DND-41 (cell line): ENCODE results near the gene PDLIM7.

Source experiments
- ATAC-seq: fragments of 200-7000 bp; cut with Tn5 transposase; 3 replicates; pipeline ENCODE4 v1.9.1; 2021; ENCODE audit warnings: low read depth; ENCODE audit not compliant: insufficient read depth
- DNase-seq: peaks from one replicate; pipeline ENCODE4 v3.0.0-alpha.2; 2020
- H2AFZ ChIP-seq: 2 replicates; pipeline ENCODE4 v1.6.0; 2012; ENCODE audit warnings: low read depth, low read length
- H3K27ac ChIP-seq: 2 replicates; pipeline ENCODE4 v1.5.1; 2012; ENCODE audit warnings: low read length, inconsistent platforms
- H3K27me3 ChIP-seq: fragments of 200-600 bp; sonication (generic); 2 replicates; pipeline ENCODE4 v1.6.0; 2012; ENCODE audit warnings: low read length, mild to moderate bottlenecking, inconsistent platforms; ENCODE audit not compliant: insufficient read depth, poor library complexity
- H3K36me3 ChIP-seq: 2 replicates; pipeline ENCODE4 v1.5.1; 2012; ENCODE audit warnings: low read length, inconsistent platforms; ENCODE audit not compliant: insufficient read depth
- H3K4me1 ChIP-seq: 2 replicates; pipeline ENCODE4 v1.5.1; 2012; ENCODE audit warnings: mild to moderate bottlenecking, low read length; ENCODE audit not compliant: insufficient read depth
- H3K4me2 ChIP-seq: 2 replicates; pipeline ENCODE4 v1.6.0; 2012; ENCODE audit warnings: mild to moderate bottlenecking, moderate library complexity, low read length, inconsistent platforms; ENCODE audit not compliant: insufficient read depth
- H3K4me3 ChIP-seq, 2 experiments: fragments of 200-600 bp in 1 of 2; shearing (Covaris generic) in 1 of 2; 2 replicates each; pipeline ENCODE4 v1.5.1; 2012 to 2016; ENCODE audit warnings: inconsistent platforms in 2 of 2, low read length in 2 of 2, mild to moderate bottlenecking in 2 of 2, low read depth in 1 of 2, moderate library complexity in 1 of 2
- H3K79me2 ChIP-seq: 2 replicates; pipeline ENCODE4 v1.6.0; 2012; ENCODE audit warnings: low read length, inconsistent platforms; ENCODE audit not compliant: insufficient read depth
- H3K9ac ChIP-seq: 2 replicates; pipeline ENCODE4 v1.6.0; 2012; ENCODE audit warnings: low read depth, mild to moderate bottlenecking, inconsistent platforms, low read length, moderate library complexity
- H3K9me3 ChIP-seq: 2 replicates; pipeline ENCODE4 v1.5.1; 2012; ENCODE audit warnings: low read length, moderate library complexity, mild to moderate bottlenecking, inconsistent platforms; ENCODE audit not compliant: insufficient read depth, severe bottlenecking
- H4K20me1 ChIP-seq: 2 replicates; pipeline ENCODE4 v1.6.0; 2012; ENCODE audit warnings: low read length; ENCODE audit not compliant: insufficient read depth
- CTCF ChIP-seq: IDR thresholded peaks from 2 replicates; pipeline ENCODE4 v1.5.1; 2012; ENCODE audit warnings: borderline replicate concordance, low read length, moderate library complexity, mild to moderate bottlenecking; ENCODE audit not compliant: poor library complexity, severe bottlenecking; ENCODE audit errors: extremely low read depth
- EZH2 ChIP-seq: IDR thresholded peaks from 3 replicates; pipeline ENCODE4 v1.6.1; 2012; ENCODE audit warnings: borderline replicate concordance, low read depth, mild to moderate bottlenecking, moderate library complexity, low read length, inconsistent platforms; ENCODE audit not compliant: severe bottlenecking

Gene PDLIM7

DNA sequence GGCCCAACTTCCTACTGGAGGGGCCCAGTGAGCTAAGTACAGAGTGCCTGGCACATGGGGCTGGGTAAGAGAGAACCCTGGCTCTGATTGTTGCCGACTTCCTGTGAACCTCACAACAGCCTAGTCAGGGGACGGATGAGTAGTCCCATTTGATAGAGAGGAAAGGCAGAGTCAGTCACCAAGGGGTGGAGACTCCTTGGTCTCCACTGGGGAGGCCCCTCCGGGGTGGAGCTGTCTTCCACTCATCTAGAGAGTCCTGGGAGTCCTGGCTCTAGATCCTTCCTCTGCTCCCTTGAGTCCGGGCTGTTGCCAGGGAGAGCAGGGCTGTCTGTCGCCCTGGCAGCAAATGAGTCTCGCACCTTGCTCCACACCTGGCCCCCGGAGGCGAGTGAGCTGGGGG is 63.0 kb downstream of the PDLIM7 start:
- no peak overlapping the region for H2AFZ ChIP-seq
- DNase-seq: no peak
- no peaks in the 10 kb centered on the region for H3K27me3 ChIP-seq
- peaks cover 85% of the 10 kb centered on the region for H3K36me3 ChIP-seq
- H3K79me2 ChIP-seq: peaks cover 17% of the 10 kb centered on the region
- peaks cover 34% of the 10 kb centered on the region for H3K4me1 ChIP-seq
- H3K27ac ChIP-seq: no peak overlapping the region
- TF ChIP-seq EZH2 (no peak), CTCF (no peak)
- no peak overlapping the region for H3K9ac ChIP-seq
- H3K4me2 ChIP-seq: no peak overlapping the region
- no peaks in the 10 kb centered on the region for H3K9me3 ChIP-seq
- no peak for ATAC-seq
- H3K4me3 ChIP-seq: no peak overlapping the region
- peaks cover 52% of the 10 kb centered on the region for H4K20me1 ChIP-seq

DNA sequence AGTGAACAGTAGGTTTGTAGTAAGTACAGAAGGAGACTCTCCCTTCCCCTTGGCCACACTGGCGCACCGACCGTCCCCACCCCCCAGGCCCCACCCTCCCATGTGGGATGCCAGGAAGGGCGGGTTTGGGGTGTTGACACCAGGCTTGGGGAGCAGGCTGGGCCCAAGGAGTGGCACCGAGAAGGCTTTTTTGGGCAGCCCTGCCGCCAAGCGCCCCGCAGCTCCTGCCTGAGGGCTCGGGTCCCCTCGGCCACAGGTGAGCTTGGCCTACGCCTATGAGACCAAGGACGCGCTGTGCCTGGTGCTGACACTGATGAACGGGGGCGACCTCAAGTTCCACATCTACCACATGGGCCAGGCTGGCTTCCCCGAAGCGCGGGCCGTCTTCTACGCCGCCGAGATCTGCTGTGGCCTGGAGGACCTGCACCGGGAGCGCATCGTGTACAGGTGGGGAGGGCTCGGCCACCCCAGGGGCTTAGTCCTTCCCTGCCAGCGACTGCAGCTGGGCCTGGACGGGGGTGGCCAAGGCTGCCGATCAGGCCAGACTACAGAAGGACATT is 63.7 kb downstream of the PDLIM7 start:
- H4K20me1 ChIP-seq: peaks cover 58% of the 10 kb centered on the region

More for the DNA sequence above, 63.7 kb downstream of the PDLIM7 start:
- peaks cover 41% of the 10 kb centered on the region for H3K4me1 ChIP-seq
- no peaks in the 10 kb centered on the region for H3K9me3 ChIP-seq
- H3K79me2 ChIP-seq: peaks cover 24% of the 10 kb centered on the region
- H3K27me3 ChIP-seq: no peaks in the 10 kb centered on the region
- H2AFZ ChIP-seq: no peak overlapping the region
- no peak for ATAC-seq
- peaks cover 83% of the 10 kb centered on the region for H3K36me3 ChIP-seq
- no peak overlapping the region for H3K27ac ChIP-seq
- H3K4me2 ChIP-seq: no peak overlapping the region
- no peak for TF ChIP-seq EZH2
- TF ChIP-seq CTCF: no peak
- no peak overlapping the region for H3K4me3 ChIP-seq
- DNase-seq: no peak
- H3K9ac ChIP-seq: no peak overlapping the region
